ENCODE data around the gene SNTA1.

The SNTA1 gene

GRCh38 chr20:33372993-33373441, 70.5 kb downstream of the SNTA1 start:
- H3K4me1 ChIP-seq (ENCODE audit: insufficient read depth, low read length), result no peaks in the 10 kb centered on the region
- H3K27ac ChIP-seq (ENCODE audit: low read length), result no peak overlapping the region
- H3K4me3 ChIP-seq (ENCODE audit: low read length), result no peak overlapping the region
- no peaks in the 10 kb centered on the region for H3K27me3 ChIP-seq (ENCODE audit: insufficient read depth, low read length)
- H3K36me3 ChIP-seq (ENCODE audit: insufficient read depth, low read depth, low read length), result peaks cover 78% of the 10 kb centered on the region
- H3K9ac ChIP-seq (ENCODE audit: low read depth, low read length), result no peak overlapping the region
- H3K9me3 ChIP-seq (ENCODE audit: insufficient read depth, low read depth, low read length), result no peaks in the 10 kb centered on the region

GRCh38 chr20:33370291-33370690, 73.3 kb downstream of the SNTA1 start:
- H3K36me3 ChIP-seq (ENCODE audit: insufficient read depth, low read depth, low read length), result peaks cover 84% of the 10 kb centered on the region
- H3K9me3 ChIP-seq (ENCODE audit: insufficient read depth, low read depth, low read length), result no peaks in the 10 kb centered on the region
- no peaks in the 10 kb centered on the region for H3K27me3 ChIP-seq (ENCODE audit: insufficient read depth, low read length)
- H3K4me1 ChIP-seq (ENCODE audit: insufficient read depth, low read length), result no peaks in the 10 kb centered on the region
- H3K27ac ChIP-seq (ENCODE audit: low read length), result no peak overlapping the region
- no peak overlapping the region for H3K4me3 ChIP-seq (ENCODE audit: low read length)
- no peak overlapping the region for H3K9ac ChIP-seq (ENCODE audit: low read depth, low read length)

GRCh38 chr20:33362898-33363297, 80.7 kb downstream of the SNTA1 start:
- H3K36me3 ChIP-seq (ENCODE audit: insufficient read depth, low read depth, low read length), result peaks cover 90% of the 10 kb centered on the region

GRCh38 chr20:33359399-33360261, 83.9 kb downstream of the SNTA1 start:
- Histone ChIP-seq H3K27ac (ENCODE audit: low read length) (no peak overlapping the region), H3K4me1 (ENCODE audit: insufficient read depth, low read length) (no peaks in the 10 kb centered on the region), H3K36me3 (ENCODE audit: insufficient read depth, low read depth, low read length) (peaks cover 68% of the 10 kb centered on the region), H3K9me3 (ENCODE audit: insufficient read depth, low read depth, low read length) (no peaks in the 10 kb centered on the region), H3K27me3 (ENCODE audit: insufficient read depth, low read length) (no peaks in the 10 kb centered on the region), H3K4me3 (ENCODE audit: low read length) (no peak overlapping the region), H3K9ac (ENCODE audit: low read depth, low read length) (no peak overlapping the region)

More at GRCh38 chr20:33362898-33363297, 80.7 kb downstream of the SNTA1 start:
- Histone ChIP-seq H3K4me1 (ENCODE audit: insufficient read depth, low read length) (no peaks in the 10 kb centered on the region), H3K9ac (ENCODE audit: low read depth, low read length) (no peak overlapping the region), H3K4me3 (ENCODE audit: low read length) (no peak overlapping the region), H3K27me3 (ENCODE audit: insufficient read depth, low read length) (no peaks in the 10 kb centered on the region), H3K27ac (ENCODE audit: low read length) (no peak overlapping the region), H3K9me3 (ENCODE audit: insufficient read depth, low read depth, low read length) (no peaks in the 10 kb centered on the region)
